Glutamatergic neuron (in vitro differentiated cells): ENCODE data around the gene TRIM72. TPM values are rescaled to one million over a fixed set of nuclear protein-coding genes. Genes with fewer than 3 reads are reported as not detected.

ENCODE experiments used
- DNase-seq: peaks from one replicate; pipeline ENCODE4 v3.0.0; 2022
- H3K27ac Mint-ChIP-seq: one replicate; pipeline ENCODE4 v1.8.0; 2020; ENCODE audit warnings: mild to moderate bottlenecking, mixed read lengths, inconsistent platforms; ENCODE audit not compliant: unreplicated experiment
- H3K27me3 Mint-ChIP-seq: one replicate; pipeline ENCODE4 v1.8.0; 2020; ENCODE audit warnings: mild to moderate bottlenecking, moderate library complexity, mixed read lengths, inconsistent platforms; ENCODE audit not compliant: unreplicated experiment
- H3K36me3 Mint-ChIP-seq: one replicate; pipeline ENCODE4 v1.8.0; 2020; ENCODE audit warnings: mild to moderate bottlenecking, mixed read lengths, inconsistent platforms; ENCODE audit not compliant: unreplicated experiment
- H3K4me1 Mint-ChIP-seq: one replicate; pipeline ENCODE4 v1.8.0; 2020; ENCODE audit warnings: mild to moderate bottlenecking, low read depth, mixed read lengths, inconsistent platforms; ENCODE audit not compliant: unreplicated experiment
- H3K4me3 Mint-ChIP-seq: one replicate; pipeline ENCODE4 v1.8.0; 2020; ENCODE audit warnings: mild to moderate bottlenecking, mixed read lengths, inconsistent platforms; ENCODE audit not compliant: unreplicated experiment
- H3K9me3 Mint-ChIP-seq: one replicate; pipeline ENCODE4 v1.8.0; 2020; ENCODE audit warnings: mild to moderate bottlenecking, moderate library complexity, mixed read lengths, inconsistent platforms; ENCODE audit not compliant: unreplicated experiment
- CTCF ChIP-seq: fragments of 200-600 bp; sonication (generic); IDR thresholded peaks from one replicate; pipeline ENCODE4 v1.5.0; 2021; ENCODE audit not compliant: partially characterized antibody, unreplicated experiment
- total RNA-seq: library from RNA; stranded (reverse); fragmentation: NEBNext Ultra II Directional; extraction: Animal tissue kit (Norgen Biotek cat#: 25700); gene quantifications from one replicate; pipeline ENCODE4 v1.2.1, GENCODE V29; 2021; ENCODE audit not compliant: unreplicated experiment

The TRIM72 gene
- total RNA-seq, 1 donor from 2014 or later, result 0.10 TPM

- peaks cover 2% of the 10 kb centered on the region for H3K9me3 Mint-ChIP-seq
- peaks cover 29% of the 10 kb centered on the region for H3K27me3 Mint-ChIP-seq
- H3K27ac Mint-ChIP-seq, result no peak overlapping the region
- DNase-seq, result peak; percentile 34
- H3K36me3 Mint-ChIP-seq, result no peaks in the 10 kb centered on the region
- TF ChIP-seq CTCF, result no peak
- peaks cover 3% of the 10 kb centered on the region for H3K4me1 Mint-ChIP-seq
- H3K4me3 Mint-ChIP-seq, result peak overlapping the region; percentile 88
These were observed 1.6 kb downstream of the TRIM72 start for GRCh38 chr16:31215287-31216162.

GRCh38 chr16:31216422-31217135, 2.7 kb downstream of the TRIM72 start, which contains the start of gene PYDC1:
PYDC1 (minus strand) TSS chr16:31217135; CDS start chr16:31217028, 107 bp downstream.
- peaks cover 5% of the 10 kb centered on the region for H3K9me3 Mint-ChIP-seq
- no peak for TF ChIP-seq CTCF
- H3K27me3 Mint-ChIP-seq, result peaks cover 36% of the 10 kb centered on the region
- H3K27ac Mint-ChIP-seq, result no peak within 1 kb of the TSS
- no peaks in the 10 kb centered on the region for H3K36me3 Mint-ChIP-seq
- peak; percentile 32 for DNase-seq
- H3K4me3 Mint-ChIP-seq, result peak within 1 kb of the TSS; percentile 80
- H3K4me1 Mint-ChIP-seq, result peaks cover 3% of the 10 kb centered on the region

- Mint-ChIP-seq H3K4me1 (peaks cover 3% of the 10 kb centered on the region), H3K4me3 (no peak overlapping the region), H3K27ac (no peak overlapping the region), H3K27me3 (peaks cover 36% of the 10 kb centered on the region), H3K9me3 (peaks cover 5% of the 10 kb centered on the region), H3K36me3 (no peaks in the 10 kb centered on the region)
- TF ChIP-seq CTCF, result no peak
- no peak for DNase-seq
These were observed 3.2 kb downstream of the TRIM72 start for GRCh38 chr16:31217136-31217530.

- peaks cover 3% of the 10 kb centered on the region for H3K4me1 Mint-ChIP-seq
- no peaks in the 10 kb centered on the region for H3K36me3 Mint-ChIP-seq
- no peak overlapping the region for H3K4me3 Mint-ChIP-seq
- DNase-seq, result no peak
- no peak for TF ChIP-seq CTCF
- peaks cover 4% of the 10 kb centered on the region for H3K9me3 Mint-ChIP-seq
- H3K27me3 Mint-ChIP-seq, result peaks cover 23% of the 10 kb centered on the region
- H3K27ac Mint-ChIP-seq, result no peak overlapping the region
These were observed 5.3 kb downstream of the TRIM72 start for GRCh38 chr16:31219154-31219741.
